H1 (cell line): ENCODE results near the gene FBN3. TPM values are rescaled to one million over a fixed set of nuclear protein-coding genes. Genes with fewer than 3 reads are reported as not detected.

ENCODE experiments used
- CBX8 ChIP-seq: fragments of 300-800, 300-1000 bp; sonication (generic); IDR thresholded peaks from 2 replicates; pipeline ENCODE4 v1.7.1; 2016; ENCODE audit warnings: low read depth, low read length, borderline replicate concordance
- HDAC6 ChIP-seq: IDR thresholded peaks from one replicate; pipeline ENCODE4 v1.7.1; 2012; ENCODE audit warnings: low read depth, mild to moderate bottlenecking, inconsistent platforms, low read length, moderate library complexity
- polyA plus RNA-seq, 7 experiments: library from polyadenylated mRNA; depleted of rRNA in 3 of 7; stranded (reverse) in 5 of 7; unstranded in 2 of 7; fragments of >200 nt in 5 of 7; fragments of 200-250 nt in 2 of 7; gene quantifications; 1 replicate in 5 of 7; 2 replicates in 1 of 7; 4 replicates in 1 of 7; pipeline versions ENCODE4 v1.2.1 to v1.2.3, GENCODE V29; 2011 to 2013; ENCODE audit warnings: missing spikeins in 2 of 7, mixed read lengths in 2 of 7
- total RNA-seq: library from RNA; stranded (reverse); fragmentation: NEBNext Ultra II Directional; extraction: Animal tissue kit (Norgen Biotek cat#: 25700); gene quantifications from 2 replicates; pipeline ENCODE4 v1.2.1, GENCODE V29; 2021

The FBN3 gene
- total and polyA plus RNA-seq, 2 of the 8 experiments (the other 6 are each of a cell fraction or from before 2014, with no cell fraction given): 37.1 to 38.7 TPM

DNA sequence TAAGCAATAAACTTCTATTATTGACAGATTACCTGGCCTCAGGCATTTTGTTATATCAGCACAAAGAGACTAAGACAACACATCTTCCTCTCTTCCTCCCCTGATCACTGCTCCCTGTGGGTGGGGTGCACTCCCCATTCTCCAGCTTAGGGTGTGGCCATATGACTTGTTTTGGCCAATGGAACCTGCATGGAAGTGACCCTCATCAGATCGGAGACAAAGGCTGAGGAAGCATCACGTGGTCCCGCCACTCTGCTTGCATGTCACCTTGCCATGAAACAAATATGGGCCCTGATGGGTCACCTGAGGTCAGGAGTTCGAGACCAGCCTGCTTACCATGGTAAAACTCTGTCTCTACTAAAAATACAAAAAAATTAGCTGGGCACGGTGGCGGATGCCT is 110.6 kb downstream of the FBN3 start (continued):
- TF ChIP-seq HDAC6 (no peak), CBX8 (no peak)
